HL-60/S4 treated with retinoic acid at 250 ng/mL for 4 days and 3 days (cell line): ENCODE results near the gene SLCO3A1.
"Not testable (repeated sequence)": the region's sequence is repeated elsewhere in the genome, so short reads cannot be mapped to it uniquely, and the experiment has no call there.

Experiments used
- in situ Hi-C: fragments of 300-500 bp; cut with MboI; formaldehyde crosslinking; loops from 2 replicates; pipeline ENCODE4 v1.7.0; 2022; ENCODE audit warnings: low sequenced_read_pairs

SLCO3A1 gene

DNA sequence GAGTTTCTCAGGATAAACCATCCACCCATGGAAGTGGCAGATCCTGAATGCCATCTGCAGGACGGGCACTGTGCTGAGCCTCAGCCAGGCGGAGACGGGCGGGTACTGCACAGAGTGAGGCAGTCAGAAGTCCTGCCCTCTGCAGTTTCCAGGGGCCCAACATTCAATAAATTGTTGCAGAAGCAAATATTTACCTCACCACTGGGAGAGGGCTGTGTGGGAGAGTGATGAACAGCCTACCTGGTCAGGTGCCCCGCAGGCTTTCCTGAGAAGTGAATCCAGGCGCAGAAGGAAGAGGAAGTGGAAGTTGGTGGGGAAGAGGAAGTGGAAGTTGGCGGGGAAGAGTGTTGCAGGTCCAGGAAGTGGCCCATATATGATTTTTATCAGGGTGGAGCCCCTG, 100.8 kb downstream of the SLCO3A1 start:
- in situ Hi-C loops: no loop called here

DNA sequence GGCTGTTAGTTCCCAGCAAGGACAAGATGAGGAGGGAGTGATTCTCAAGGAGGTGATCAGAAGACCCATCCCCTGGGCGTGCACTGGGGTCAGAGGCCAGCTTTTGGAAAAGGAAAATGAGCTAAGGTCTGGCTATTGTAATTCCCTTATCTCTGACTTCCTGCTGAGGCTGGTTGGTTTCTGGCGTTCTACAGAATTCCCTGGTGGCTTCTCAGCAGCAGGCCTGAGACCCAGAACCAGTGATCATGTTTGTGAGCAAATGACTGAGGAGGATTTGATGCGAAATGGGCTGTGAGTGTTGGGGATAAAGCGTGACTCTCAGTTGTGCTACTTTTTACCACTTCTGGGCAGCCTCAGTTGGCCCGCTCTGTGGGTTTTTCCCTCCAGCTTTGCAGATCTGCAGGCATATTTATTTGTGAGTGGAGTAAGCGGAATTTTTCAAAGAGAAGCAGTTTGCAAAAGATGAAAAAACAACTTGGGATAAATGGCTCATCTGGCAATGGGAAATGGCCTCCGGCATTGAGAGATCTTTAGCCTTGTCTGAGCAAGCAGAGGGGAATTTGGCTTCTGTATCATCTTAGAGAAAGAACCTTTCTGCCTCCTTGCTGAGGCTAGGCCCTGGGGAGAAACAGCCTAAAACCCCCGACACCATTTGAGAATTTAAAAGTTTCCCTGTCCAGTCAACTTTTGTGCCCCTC, 102.7 kb downstream of the SLCO3A1 start:
- in situ Hi-C loops: no loop called here

DNA sequence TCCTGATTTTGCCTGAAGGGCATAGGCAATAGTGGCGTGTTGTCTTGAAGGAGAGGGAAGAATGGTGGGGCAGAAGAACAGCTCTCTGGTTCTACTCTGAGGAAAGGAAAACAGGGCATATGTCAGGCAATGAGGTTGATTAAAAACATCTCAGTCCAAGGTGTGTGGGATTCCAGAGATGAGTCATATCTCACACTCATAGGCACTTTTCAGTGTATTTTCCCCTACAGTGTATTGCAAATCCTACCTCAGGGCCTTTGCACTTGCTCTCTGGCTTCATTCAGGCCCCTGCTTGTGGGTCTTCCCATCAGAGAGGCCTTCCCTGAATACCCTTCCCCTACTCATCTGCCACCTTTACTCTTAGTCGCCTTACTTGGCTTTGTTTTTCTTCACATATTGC, 107.8 kb downstream of the SLCO3A1 start:
- in situ Hi-C loops: no loop called here

DNA sequence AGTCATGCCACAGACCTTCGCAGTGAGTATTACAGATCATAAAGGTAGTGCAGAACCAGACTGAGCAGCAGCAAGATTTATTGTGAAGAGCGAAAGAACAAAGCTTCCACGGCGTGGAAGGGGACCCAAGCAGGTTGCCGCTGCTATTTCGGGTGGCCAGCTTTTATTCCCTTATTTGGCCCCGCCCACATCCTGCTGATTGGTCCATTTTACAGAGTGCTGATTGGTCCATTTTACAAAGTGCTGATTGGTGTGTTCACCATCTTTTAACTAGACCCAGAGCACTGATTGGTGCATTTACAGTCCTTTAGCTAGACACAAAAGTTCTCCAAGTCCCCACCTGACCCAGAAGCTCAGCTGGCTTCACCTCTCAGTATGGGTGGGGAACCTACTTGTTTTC, 110.2 kb downstream of the SLCO3A1 start:
- in situ Hi-C loops: not testable (repeated sequence)

DNA sequence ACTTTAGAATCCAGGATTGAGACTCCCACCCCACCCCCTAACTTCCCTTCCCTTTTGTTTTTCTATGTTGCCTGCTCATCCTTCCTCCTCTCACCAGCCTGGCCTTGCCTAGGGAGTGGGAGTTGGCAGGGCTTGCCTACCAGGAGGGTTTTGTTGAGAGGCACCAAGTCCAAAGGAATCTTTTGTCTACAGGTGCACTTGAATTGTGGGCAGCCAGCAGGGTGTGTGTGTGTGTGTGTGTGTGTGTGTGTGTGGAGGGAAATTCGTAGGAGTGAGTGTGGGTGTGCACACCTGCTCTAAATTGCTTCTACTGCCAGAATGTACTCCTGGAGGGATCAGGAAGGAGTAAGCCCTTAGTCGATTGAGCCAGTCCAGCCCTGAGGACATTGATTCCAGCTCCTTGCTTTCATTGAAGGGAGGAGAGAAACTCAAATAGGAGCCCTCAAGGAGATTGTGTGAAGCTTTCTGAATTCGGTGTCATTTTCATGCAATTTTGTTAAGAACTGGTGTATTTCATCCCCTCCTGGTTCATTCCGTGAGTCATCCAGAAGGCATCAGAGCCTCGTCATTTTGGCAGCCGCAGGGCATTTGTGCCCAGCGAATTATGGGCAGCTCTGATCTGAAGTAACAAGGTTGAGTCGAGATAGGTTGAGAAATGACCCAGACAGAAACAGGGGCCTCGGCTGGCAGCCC, 112.1 kb downstream of the SLCO3A1 start:
- in situ Hi-C loops: no loop called here

DNA sequence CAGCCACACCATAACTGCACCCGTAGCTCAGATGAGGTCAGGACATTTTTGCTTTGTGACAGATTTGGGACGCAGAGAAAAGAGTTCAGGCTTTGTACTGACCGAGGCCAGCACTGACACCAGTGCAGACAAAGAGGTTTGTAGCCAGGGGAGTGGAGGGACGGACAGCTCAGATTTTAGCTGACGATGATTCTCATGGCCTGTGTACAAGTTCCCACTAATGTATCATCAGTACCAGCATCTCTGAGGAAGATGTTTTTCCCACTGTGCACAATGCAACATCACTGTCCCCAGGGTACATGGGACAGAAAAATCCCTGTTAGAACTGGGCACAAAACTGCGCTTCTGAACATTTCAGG, 112.7 kb downstream of the SLCO3A1 start:
- in situ Hi-C loops: no loop called here

DNA sequence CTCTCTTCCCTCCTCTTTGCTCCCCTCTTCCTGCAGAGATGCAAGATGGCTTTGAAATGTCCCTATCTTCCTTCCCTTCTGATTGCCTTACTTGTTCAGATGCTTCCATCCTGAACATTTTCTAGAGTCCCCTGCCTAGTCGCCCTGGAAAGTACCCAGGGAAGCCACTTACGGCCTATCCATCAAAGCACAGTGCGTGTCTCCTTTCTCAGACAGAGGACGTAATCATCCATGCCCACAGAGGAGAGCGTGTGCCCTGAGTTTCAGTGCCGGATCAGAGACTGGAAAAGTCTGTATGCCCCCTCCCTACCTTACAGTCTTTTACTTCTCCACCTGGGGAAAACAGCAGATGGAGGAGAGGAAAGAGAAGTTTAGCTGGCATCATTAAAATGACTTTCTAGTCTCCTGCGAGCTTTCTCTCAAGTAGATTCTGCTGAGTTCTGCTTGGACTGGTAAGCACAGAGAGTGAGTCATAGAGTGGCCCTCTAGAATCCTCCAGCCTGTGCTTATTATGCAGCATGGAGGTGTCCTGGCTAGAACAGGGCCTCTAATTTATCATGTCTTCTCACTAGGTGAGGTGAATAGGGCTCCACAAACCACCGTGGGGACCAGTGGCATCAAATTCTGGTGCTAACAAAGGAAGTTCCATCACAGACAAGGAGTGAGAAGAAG, 114.6 kb downstream of the SLCO3A1 start:
- in situ Hi-C loops: no loop called here

DNA sequence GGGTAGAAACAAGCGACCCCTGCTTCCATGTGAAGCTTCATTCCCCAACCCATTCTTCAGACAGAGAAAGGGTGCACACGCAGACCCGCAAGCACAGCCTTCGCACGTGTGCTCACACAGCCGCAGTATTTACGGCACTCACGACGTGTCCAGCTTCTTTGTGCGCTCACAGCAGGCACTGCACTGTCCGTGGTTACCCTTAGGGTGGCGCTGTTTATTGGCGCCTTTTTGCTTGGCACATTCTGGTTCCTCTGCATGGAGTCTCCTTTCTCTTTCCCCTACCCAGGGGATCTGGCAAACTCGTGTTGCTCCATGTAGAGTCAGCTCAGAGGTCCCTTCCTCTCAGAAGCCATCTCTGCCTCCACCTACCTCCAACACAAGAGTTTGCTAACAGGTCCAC, 115.1 kb downstream of the SLCO3A1 start:
- in situ Hi-C loops: no loop called here

DNA sequence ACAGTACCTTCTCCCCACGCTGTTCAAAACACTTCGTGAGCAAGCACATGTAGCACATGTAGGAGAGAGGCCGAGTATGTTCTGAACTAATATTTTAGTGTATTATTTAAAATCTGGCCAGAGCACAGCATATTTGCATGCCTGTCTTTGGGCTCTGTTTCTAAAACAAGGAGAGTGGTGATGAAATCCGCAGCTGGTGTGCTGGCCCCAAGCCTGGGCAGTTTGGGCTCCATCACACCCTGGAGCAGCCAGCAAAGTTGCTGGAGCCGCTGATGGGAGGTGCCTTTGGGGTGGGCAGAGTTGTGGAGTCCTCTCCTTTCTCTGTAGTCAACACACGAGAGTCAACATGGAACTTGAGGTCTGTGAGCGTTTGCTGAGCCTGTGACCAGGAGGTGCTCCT, 116.6 kb downstream of the SLCO3A1 start:
- in situ Hi-C loops: no loop called here

DNA sequence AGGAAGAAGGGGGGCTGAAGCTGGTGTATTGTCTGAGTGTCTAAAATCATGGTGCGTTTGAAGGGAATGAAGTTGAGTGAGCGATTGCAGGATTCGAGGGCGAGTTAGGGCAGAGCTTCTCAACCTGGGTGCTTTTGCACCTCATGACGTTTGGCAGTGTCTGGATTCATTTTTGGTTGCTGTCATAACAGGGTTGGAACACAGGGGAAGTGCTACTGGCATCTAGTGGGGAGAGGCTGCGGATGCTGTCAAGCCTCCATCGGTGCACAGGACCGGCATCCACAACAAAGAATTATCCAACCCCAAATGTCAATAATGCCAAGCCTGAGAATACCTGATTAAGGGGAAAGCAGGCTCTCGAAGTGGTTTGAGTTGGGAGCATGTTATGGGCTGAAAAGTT, 120.0 kb downstream of the SLCO3A1 start:
- in situ Hi-C loops: no loop called here

DNA sequence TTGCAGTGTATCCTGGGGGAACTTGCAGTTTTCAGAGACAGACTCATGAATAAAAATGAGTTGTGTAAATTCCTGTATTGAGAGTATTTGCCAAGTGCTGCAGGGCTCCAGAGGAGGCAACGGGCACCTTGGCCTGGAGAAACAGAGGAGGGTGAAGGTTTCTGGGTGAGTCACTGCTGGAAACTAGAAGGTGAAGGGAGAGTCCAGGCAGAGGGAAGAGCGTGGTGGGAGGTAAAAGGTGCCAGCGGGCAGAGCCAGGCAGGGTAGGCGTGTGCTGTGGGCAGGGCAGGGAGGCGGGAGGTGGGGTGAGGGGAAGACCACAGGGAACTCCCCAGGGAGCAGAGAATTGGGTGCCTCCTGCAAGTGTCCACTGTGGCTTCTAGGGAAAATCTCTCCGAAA, 120.8 kb downstream of the SLCO3A1 start:
- in situ Hi-C loops: no loop called here

DNA sequence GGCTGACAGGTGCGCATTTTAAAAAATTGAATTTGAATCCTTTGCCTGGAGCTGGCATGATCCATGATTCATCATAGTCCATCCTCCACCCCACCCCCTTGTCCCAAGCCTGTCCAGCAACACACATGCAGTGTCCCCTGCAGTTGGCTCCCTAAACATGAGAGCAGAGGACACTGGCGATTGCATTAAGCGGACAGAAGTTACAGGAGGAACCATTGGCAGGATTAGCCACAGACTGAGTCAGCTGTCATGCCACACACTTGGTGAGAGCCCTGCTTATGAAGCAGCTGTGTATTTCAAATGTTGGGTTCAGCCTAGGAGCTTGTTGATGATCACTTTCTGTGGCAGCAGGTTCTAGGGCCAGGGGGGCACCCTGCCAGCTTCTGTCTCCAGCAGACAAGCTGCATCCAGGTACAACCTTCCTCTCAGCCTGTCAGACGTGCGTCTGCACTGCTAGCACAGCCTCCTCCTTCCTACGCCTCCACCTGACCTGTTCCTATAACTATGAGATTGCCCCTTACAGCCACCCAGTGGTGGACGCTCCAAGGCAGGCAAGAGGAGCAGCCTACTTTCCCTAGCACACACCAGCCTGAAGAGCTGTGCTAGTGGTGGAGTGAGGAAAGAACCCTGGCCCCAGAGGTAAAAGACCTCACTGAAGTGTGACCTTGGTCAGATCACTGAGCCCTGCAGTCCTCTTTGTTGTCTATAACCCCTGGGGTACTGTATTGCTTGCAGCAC, 121.9 kb downstream of the SLCO3A1 start:
- in situ Hi-C loops: no loop called here

DNA sequence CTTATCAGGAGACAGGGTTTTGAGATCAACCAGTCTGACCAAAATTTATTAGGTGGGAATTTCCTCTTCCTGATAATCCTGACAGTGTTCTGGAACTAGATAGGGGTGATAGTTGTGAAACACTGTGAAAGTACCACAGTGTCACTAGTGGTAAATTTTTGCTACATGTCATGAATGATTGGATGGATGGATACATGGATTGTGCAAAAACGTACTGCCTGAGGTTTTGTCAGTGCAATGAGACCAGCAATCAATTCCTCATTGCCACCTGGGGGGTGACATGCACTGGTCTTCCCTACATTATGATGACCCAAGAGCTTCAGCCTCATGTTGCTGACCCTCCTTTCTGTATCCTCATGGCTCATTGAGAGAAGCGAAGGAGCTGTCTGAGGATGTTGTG, 123.5 kb downstream of the SLCO3A1 start:
- in situ Hi-C loops: no loop called here

DNA sequence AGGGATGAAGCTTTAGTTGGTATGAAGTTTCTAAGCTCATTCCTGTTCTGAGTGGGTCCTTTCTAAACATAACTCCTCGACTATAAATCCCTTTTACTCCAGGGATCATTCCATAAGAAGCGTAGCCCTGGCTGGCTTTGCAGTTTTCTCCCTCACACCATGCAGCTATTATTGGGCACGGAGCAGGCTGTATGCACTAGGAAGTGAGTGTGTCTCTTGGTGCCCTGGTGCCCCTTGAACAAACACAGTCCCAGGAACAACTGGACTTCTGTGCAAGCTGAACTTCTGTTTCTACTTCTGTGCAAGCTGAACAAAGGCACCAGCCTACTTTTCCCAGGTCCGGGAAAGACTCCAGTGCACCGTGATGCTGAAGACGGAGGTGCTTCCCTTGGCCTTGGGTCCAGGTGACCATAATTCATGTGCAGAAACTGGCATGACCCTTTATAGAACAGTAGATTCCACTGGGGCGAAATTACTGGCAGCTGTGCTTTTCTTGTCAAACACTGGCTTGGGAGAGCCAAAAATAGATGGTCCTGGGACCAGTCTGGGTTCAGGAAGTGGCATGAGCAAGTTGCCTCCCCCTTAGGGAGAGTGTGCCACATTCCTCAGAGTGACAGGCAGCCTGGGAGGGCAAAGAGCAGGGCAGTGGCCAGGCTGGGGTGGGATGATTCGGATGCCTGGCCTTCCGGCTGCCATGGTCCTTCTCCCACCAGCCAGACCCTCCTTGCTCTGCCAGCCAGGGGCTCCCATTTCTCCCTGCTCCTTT, 127.2 kb downstream of the SLCO3A1 start:
- in situ Hi-C loops: no loop called here

DNA sequence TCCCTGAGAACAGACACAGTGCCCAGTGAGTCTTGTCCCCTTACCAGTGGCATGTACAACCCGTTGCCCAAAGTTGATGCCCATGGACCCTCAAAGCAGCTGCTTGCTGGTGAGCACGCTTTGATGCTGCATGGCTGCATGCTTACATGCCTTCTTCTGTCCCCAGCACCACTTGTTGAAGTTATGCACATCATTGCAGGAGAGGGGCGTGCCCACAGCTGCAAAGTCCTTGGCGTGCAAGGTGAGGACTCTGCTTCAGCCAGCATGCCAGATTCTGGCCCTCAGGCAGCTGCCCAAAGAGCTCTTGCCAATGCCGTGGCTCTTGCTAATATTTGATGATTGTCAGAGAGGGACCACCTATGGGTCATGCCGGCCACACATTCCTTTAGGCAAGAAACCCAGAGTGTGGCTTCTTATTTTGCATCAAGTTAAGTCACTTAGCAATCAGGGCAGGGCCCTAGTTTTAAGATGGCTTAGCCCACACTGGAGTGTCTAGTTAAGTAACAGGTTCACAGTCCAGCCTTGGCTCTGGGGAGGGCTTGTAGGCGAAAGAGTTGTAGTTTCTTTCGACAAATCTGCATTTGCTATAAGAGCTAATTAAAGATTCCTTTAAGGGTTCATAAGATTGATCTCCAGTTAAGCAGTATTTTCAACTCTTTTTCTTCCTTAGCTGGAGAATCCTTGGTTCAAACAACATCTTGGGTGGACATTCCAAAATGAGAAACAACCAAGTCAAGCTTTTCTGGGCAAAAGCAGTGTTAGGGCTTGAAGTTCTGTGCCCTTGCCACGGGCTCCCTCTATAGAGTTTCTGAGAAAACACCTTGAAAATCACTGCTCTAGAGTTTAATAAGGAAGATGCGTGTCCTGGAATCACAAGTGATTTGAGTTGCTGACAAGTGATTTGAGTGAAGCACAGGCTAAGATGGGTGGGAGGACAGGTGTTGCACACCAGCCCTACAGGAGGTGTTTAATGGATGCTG, 128.6 kb downstream of the SLCO3A1 start:
- in situ Hi-C loops: no loop called here

DNA sequence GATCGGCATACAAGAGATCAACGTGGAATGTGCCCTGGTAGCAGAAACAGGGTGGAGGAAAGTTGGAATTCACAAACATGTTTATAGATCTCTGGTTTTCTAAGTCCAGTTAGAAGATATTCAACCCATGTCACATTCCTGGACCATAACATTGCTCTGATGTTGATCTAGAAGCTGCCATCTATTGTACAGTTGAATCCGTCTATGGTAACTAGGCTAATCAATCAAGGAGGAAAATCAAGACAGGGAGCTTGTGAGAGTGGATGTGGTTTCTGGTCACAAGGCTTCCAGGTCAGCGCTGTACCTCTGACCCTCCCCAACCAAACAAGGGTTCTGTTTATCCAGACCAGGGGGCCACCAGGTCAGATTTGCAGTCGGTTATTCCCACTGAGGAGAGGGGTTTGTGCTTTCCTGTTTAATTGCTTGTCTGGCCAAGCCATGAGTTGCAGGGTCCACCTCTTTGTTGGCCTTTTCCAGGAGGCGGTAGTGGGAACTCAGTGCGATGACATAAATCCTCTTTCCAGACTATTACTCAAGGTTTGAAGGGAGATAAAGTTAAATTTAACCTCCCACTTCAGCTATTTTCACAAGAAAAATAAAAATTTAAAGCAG, 130.3 kb downstream of the SLCO3A1 start:
- in situ Hi-C loops: no loop called here

DNA sequence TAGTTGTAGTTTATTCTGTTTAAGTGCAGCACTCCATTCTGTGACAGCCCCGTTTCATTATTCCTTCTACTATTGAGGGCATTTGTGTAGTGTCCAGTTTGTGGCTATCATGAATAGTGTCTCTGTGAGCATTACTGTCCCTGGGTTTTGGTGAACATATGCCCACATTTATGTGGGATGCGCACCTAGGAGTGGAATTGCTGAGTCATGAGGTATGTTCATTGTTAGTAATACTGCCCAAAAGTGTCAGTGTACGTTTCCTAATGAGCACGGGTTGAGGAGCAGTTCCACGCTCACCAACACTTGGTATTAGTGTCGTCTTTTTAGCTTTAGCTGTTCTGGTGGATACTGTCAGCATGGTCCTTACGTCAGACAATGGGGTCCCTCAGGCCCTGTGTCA, 131.8 kb downstream of the SLCO3A1 start:
- in situ Hi-C loops: no loop called here

DNA sequence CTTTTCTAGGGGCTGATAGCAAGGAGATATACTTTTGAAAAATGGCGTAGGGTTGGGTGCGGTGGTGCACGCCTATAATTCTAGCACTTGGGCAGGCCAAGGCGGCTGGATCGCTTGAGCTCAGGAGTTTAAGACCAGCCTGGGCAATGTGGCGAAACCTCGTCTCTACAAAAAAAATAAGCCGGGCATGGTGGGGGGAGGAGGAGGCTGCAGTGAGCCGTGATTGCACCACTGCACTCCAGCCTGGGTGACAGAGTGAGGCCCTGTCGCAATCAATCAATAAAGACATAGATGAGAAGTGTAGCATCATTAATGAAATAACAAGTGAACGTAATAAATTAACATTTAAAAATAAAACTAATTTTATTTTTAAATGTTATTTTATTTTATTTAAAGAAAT, 134.6 kb downstream of the SLCO3A1 start:
- in situ Hi-C loops: no loop called here

DNA sequence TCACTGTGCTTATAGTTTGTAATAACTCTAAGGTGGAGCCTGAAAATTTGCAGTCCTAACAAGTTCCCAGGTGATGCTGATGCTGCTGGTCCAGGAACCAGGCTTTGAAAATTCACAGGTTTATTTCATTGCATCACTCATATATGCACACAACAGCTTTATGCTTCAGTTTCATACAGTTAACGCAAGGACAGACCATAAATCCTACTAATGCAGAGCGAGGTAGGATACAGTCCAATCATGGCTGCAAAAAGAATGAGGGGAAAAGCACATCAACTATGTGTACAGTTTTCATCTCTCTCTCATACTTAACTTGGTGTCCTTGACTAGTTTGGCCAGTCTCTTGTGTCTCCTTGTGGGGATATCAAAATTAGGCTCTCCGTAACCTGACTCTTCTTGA, 135.1 kb downstream of the SLCO3A1 start:
- in situ Hi-C loops: no loop called here
